CD14-positive monocyte (primary cell): ENCODE measurements around the gene MESD. TPM values are rescaled to one million over a fixed set of nuclear protein-coding genes. Genes with fewer than 3 reads are reported as not detected.

Experiments used
- DNase-seq, 3 donors: peaks; one replicate each; pipeline ENCODE4 v3.0.0-alpha.2; 2011 to 2022
- H2AFZ ChIP-seq: 2 replicates; pipeline ENCODE4 v1.6.0; 2012; ENCODE audit warnings: mild to moderate bottlenecking, low read depth, low read length, inconsistent platforms; ENCODE audit not compliant: insufficient read depth, poor library complexity, severe bottlenecking
- H3K27ac ChIP-seq, 2 donors: 1 replicate in 1 of 2; 2 replicates in 1 of 2; pipeline ENCODE4 v1.5.1; 2012 to 2013; ENCODE audit warnings: low read length in 2 of 2, control low read depth in 1 of 2, inconsistent platforms in 1 of 2, low read depth in 1 of 2, mild to moderate bottlenecking in 1 of 2
- H3K27me3 ChIP-seq, 2 donors: one replicate each; pipeline versions ENCODE4 v1.6.0 to v1.6.1; 2011 to 2013; ENCODE audit warnings: low read length in 2 of 2; ENCODE audit not compliant: control insufficient read depth in 2 of 2, insufficient read depth in 2 of 2
- H3K36me3 ChIP-seq, 2 donors: replicated peaks in 1 of 2; 1 replicate in 1 of 2; 2 replicates in 1 of 2; pipeline versions ENCODE4 v1.5.1 to v1.6.1; 2012 to 2013; ENCODE audit warnings: low read length in 2 of 2, control low read depth in 1 of 2, inconsistent platforms in 1 of 2, mild to moderate bottlenecking in 1 of 2; ENCODE audit not compliant: insufficient read depth in 2 of 2, control insufficient read depth in 1 of 2
- H3K4me1 ChIP-seq, 2 donors: 1 replicate in 1 of 2; 2 replicates in 1 of 2; pipeline versions ENCODE4 v1.5.1 to v1.6.1; 2012 to 2013; ENCODE audit warnings: low read length in 2 of 2, control low read depth in 1 of 2, inconsistent platforms in 1 of 2, mild to moderate bottlenecking in 1 of 2, moderate library complexity in 1 of 2; ENCODE audit not compliant: insufficient read depth in 2 of 2, control insufficient read depth in 1 of 2
- H3K4me2 ChIP-seq: replicated peaks from 2 replicates; pipeline ENCODE3; 2012; ENCODE audit warnings: low read length, moderate library complexity, mild to moderate bottlenecking; ENCODE audit not compliant: poor library complexity, severe bottlenecking; ENCODE audit errors: extremely low read depth
- H3K4me3 ChIP-seq, 3 experiments: fragments of 200-600 bp in 1 of 3; sonication (generic) in 1 of 3; replicated peaks in 1 of 3; 1 replicate in 2 of 3; 2 replicates in 1 of 3; pipeline ENCODE4 v1.5.1; 2011 to 2013; ENCODE audit warnings: low read length in 3 of 3, mild to moderate bottlenecking in 3 of 3, control low read depth in 2 of 3, low read depth in 2 of 3, inconsistent platforms in 1 of 3, moderate library complexity in 1 of 3
- H3K79me2 ChIP-seq: 2 replicates; pipeline ENCODE4 v1.6.0; 2012; ENCODE audit warnings: mild to moderate bottlenecking, control low read depth, inconsistent platforms, low read length, moderate library complexity; ENCODE audit not compliant: insufficient read depth
- H3K9ac ChIP-seq: 2 replicates; pipeline ENCODE4 v1.6.0; 2017; ENCODE audit warnings: low read length, mild to moderate bottlenecking; ENCODE audit not compliant: insufficient read depth, poor library complexity, severe bottlenecking
- H3K9me3 ChIP-seq, 2 donors: replicated peaks in 1 of 2; 1 replicate in 1 of 2; 2 replicates in 1 of 2; pipeline versions ENCODE4 v1.5.1 to v1.6.1; 2012 to 2013; ENCODE audit warnings: low read length in 2 of 2, control low read depth in 1 of 2; ENCODE audit not compliant: control insufficient read depth in 1 of 2, insufficient read depth in 1 of 2
- H4K20me1 ChIP-seq: 2 replicates; pipeline ENCODE4 v1.6.0; 2012; ENCODE audit warnings: mild to moderate bottlenecking, low read length, control low read depth, moderate library complexity; ENCODE audit not compliant: insufficient read depth
- H3K27ac Mint-ChIP-seq, 7 donors: one replicate each; pipeline ENCODE4 v1.8.0; 2020; ENCODE audit warnings: mild to moderate bottlenecking in 7 of 7, mixed read lengths in 7 of 7, moderate library complexity in 6 of 7, inconsistent platforms in 2 of 7
- H3K27me3 Mint-ChIP-seq, 3 donors: one replicate each; pipeline ENCODE4 v1.8.0; 2021 to 2022; ENCODE audit warnings: low read depth in 3 of 3, mild to moderate bottlenecking in 3 of 3, mixed read lengths in 3 of 3, moderate library complexity in 3 of 3, inconsistent platforms in 1 of 3
- H3K36me3 Mint-ChIP-seq, 2 donors: one replicate each; pipeline ENCODE4 v1.8.0; 2020; ENCODE audit warnings: mixed read lengths in 2 of 2, inconsistent platforms in 1 of 2, mild to moderate bottlenecking in 1 of 2
- H3K4me1 Mint-ChIP-seq: one replicate; pipeline ENCODE4 v1.8.0; 2020; ENCODE audit warnings: mild to moderate bottlenecking, mixed read lengths
- H3K4me3 Mint-ChIP-seq, 2 donors: one replicate each; pipeline ENCODE4 v1.8.0; 2020; ENCODE audit warnings: mild to moderate bottlenecking in 2 of 2, mixed read lengths in 2 of 2, moderate library complexity in 1 of 2
- H3K9me3 Mint-ChIP-seq, 7 donors: one replicate each; pipeline ENCODE4 v1.8.0; 2020 to 2022; ENCODE audit warnings: mixed read lengths in 7 of 7, mild to moderate bottlenecking in 6 of 7, moderate library complexity in 6 of 7, inconsistent platforms in 2 of 7
- WGBS: methylation state at CpG from one replicate; pipeline ENCODE4 v1.1.5; 2013; ENCODE audit warnings: missing lambda C conversion rate; ENCODE audit not compliant: insufficient coverage; 5-methylcytosine and 5-hydroxymethylcytosine counted together
- intact Hi-C, 2 donors: fragments of 100-400 bp; cut with micrococcal nuclease; formaldehyde crosslinking; loops; one replicate each; pipeline versions ENCODE4 v1.15.0 to v1.15.1; 2023
- polyA plus RNA-seq, 3 donors: library from polyadenylated mRNA; depleted of rRNA in 1 of 3; unstranded in 2 of 3; stranded (reverse) in 1 of 3; fragments of 300-500 nt in 2 of 3; fragments of >200 nt in 1 of 3; fragmentation: Illumina TruSeq in 2 of 3; gene quantifications; 1 replicate in 2 of 3; 2 replicates in 1 of 3; pipeline ENCODE4 v1.2.3, GENCODE V29; 2012 to 2021
- TF ChIP-seq, protein P1 (sequence below): fragments of 200-600 bp; IDR thresholded peaks from one replicate; pipeline ENCODE4 v1.8.0; 2022; ENCODE audit warnings: antibody characterized with exemption, mild to moderate bottlenecking

MESD gene
- polyA plus RNA-seq, 3 donors, result 5.6 to 15.7 (median 13.1) TPM

- DNase-seq, result no peak
- no peak overlapping the region for H3K4me2 ChIP-seq
- H3K27ac ChIP-seq, result no peak overlapping the region
- no peak overlapping the region for H3K9ac ChIP-seq
- Mint-ChIP-seq H3K27ac (no peak overlapping the region), H3K4me3 (no peak overlapping the region), H3K27me3 (peaks cover 0 to 2% (median 0%) of the 10 kb centered on the region in 3 donors), H3K9me3 (peaks cover 0 to 1% (median 0%) of the 10 kb centered on the region in 7 donors), H3K4me1 (no peaks in the 10 kb centered on the region), H3K36me3 (peaks cover 62 to 75% of the 10 kb centered on the region in 2 donors)
- TF ChIP-seq, protein P1, sequence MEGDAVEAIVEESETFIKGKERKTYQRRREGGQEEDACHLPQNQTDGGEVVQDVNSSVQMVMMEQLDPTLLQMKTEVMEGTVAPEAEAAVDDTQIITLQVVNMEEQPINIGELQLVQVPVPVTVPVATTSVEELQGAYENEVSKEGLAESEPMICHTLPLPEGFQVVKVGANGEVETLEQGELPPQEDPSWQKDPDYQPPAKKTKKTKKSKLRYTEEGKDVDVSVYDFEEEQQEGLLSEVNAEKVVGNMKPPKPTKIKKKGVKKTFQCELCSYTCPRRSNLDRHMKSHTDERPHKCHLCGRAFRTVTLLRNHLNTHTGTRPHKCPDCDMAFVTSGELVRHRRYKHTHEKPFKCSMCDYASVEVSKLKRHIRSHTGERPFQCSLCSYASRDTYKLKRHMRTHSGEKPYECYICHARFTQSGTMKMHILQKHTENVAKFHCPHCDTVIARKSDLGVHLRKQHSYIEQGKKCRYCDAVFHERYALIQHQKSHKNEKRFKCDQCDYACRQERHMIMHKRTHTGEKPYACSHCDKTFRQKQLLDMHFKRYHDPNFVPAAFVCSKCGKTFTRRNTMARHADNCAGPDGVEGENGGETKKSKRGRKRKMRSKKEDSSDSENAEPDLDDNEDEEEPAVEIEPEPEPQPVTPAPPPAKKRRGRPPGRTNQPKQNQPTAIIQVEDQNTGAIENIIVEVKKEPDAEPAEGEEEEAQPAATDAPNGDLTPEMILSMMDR, result no peak
- H4K20me1 ChIP-seq, result no peaks in the 10 kb centered on the region
- H3K4me1 ChIP-seq, result no peaks in the 10 kb centered on the region
- H2AFZ ChIP-seq, result no peak overlapping the region
- no peaks in the 10 kb centered on the region for H3K79me2 ChIP-seq
- no peak overlapping the region for H3K4me3 ChIP-seq
- intact Hi-C loops, result no loop called here
- H3K27me3 ChIP-seq, result no peaks in the 10 kb centered on the region
- peaks cover 34 to 82% of the 10 kb centered on the region in 2 donors for H3K36me3 ChIP-seq
- H3K9me3 ChIP-seq, result no peaks in the 10 kb centered on the region
- 94% methylated on average over 13 of the region's 13 CpGs for WGBS
These were observed 40.8 kb downstream of the MESD start for GRCh38 chr15:80948651-80949292.

DNA sequence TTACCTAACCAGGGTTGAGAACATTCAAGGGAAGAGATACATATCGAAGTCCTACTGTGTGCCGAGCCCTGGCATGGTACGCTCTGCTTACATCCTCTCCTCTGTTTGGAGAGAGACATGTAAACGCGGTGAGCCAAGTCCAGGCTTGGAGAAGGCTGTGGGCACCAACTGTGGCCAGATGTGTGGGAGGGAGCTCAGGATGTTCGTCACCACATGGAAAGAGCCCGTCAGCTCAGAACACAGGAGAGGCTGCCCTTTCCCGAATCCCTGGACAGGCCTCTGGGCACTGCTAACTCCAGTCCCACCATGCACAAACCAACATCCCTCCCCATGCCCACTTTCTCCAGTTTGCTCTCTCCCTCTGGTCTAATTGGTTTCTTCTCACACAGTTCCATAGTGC lies 43.0 kb downstream of the MESD start:
- H3K4me3 ChIP-seq, result no peak overlapping the region
- peaks cover 39 to 90% of the 10 kb centered on the region in 2 donors for H3K36me3 ChIP-seq
- H3K27ac ChIP-seq, result no peak overlapping the region
- no peaks in the 10 kb centered on the region for H3K4me1 Mint-ChIP-seq
- H3K4me3 Mint-ChIP-seq, result no peak overlapping the region
- no peaks in the 10 kb centered on the region for H3K27me3 ChIP-seq
- H3K79me2 ChIP-seq, result no peaks in the 10 kb centered on the region
- no peak for DNase-seq
- no peaks in the 10 kb centered on the region for H3K4me1 ChIP-seq
- no peaks in the 10 kb centered on the region for H3K9me3 ChIP-seq
- H3K27ac Mint-ChIP-seq, result peak overlapping the region in 2 of 7 donors; percentile 10 to 75
- no peak overlapping the region for H3K9ac ChIP-seq
- H4K20me1 ChIP-seq, result no peaks in the 10 kb centered on the region
- no peak overlapping the region for H2AFZ ChIP-seq
- no peak overlapping the region for H3K4me2 ChIP-seq
- peaks cover 62 to 83% of the 10 kb centered on the region in 2 donors for H3K36me3 Mint-ChIP-seq
- intact Hi-C loops, result no loop called here
- 97% methylated on average over 5 of the region's 8 CpGs for WGBS
- H3K27me3 Mint-ChIP-seq, result peaks cover 0 to 1% (median 0%) of the 10 kb centered on the region in 3 donors
- TF ChIP-seq, protein P1, result no peak
- peaks cover 0 to 1% (median 0%) of the 10 kb centered on the region in 7 donors for H3K9me3 Mint-ChIP-seq
